Activated naive CD4-positive, alpha-beta T cell treated with anti-CD3 and anti-CD28 coated beads, Interleukin-2, amount 50 U/mL, for 16 hours (primary cell): Measurements from ENCODE around the gene NBPF9.
"Not testable (repeated sequence)": the region's sequence is repeated elsewhere in the genome, so short reads cannot be mapped to it uniquely, and the experiment has no call there.

Experiments
- DNase-seq: peaks from one replicate; pipeline ENCODE4 v3.0.0-alpha.2; 2020

NBPF9 gene, protein sequence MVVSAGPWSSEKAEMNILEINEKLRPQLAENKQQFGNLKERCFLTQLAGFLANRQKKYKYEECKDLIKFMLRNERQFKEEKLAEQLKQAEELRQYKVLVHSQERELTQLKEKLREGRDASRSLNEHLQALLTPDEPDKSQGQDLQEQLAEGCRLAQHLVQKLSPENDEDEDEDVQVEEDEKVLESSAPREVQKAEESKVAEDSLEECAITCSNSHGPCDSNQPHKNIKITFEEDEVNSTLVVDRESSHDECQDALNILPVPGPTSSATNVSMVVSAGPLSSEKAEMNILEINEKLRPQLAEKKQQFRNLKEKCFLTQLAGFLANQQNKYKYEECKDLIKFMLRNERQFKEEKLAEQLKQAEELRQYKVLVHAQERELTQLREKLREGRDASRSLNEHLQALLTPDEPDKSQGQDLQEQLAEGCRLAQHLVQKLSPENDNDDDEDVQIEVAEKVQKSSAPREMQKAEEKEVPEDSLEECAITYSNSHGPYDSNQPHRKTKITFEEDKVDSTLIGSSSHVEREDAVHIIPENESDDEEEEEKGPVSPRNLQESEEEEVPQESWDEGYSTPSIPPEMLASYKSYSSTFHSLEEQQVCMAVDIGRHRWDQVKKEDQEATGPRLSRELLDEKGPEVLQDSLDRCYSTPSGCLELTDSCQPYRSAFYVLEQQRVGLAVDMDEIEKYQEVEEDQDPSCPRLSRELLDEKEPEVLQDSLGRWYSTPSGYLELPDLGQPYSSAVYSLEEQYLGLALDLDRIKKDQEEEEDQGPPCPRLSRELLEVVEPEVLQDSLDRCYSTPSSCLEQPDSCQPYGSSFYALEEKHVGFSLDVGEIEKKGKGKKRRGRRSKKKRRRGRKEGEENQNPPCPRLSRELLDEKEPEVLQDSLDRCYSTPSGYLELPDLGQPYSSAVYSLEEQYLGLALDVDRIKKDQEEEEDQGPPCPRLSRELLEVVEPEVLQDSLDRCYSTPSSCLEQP (N-terminal part only)

DNA sequence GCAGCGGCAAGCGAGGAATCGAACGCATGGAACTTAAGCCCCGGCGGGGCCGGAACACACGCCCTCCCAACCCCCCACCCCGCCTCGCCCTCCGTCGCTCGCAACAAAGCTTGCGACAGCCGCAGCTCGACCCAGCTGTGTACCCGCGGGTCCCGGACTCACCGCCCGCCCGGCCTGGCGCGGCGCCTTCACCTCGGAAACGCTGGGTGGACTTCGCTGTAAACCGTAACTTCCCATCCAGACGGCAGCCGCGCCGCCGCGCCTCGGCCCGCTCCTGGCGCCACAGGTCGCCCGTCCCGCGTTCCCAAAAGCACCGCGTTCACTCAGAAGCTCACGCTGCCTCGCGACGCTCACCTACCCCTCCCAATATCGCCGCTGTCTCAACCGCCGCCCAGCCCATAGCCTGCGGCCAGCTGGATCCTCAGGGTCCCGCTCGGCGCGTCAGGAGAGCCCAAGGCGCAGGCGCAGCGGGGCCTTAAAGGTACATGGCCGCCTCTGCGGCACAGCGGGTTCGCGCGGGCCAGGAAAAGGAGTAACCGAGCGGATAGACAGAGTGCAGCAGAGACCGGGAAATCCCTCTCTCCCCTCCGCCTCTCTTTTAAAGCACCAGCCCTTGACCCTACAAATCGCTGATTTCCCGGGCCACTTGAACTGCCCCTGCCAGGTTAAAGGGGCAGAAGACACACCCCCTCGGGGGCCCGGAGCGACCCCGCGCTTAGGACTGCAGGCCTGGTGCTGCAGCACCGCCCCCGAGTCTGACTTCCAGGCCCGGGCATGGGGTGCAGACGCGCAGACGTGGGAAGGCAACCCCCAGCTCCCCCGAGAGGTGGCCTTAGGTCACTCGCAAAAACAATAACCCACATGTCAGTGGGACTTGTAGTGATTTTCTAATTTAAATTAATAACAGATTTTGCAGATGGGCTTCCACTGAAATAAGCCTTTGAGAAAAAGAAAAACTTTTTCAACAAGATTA, at the start of gene NBPF9:
TSS of gene NBPF9 (minus strand) at position 443 of the 973 bp plus-strand sequence. CDS start 21,412 bp downstream, outside the sequence.
- DNase-seq, result peak; percentile 57

DNA sequence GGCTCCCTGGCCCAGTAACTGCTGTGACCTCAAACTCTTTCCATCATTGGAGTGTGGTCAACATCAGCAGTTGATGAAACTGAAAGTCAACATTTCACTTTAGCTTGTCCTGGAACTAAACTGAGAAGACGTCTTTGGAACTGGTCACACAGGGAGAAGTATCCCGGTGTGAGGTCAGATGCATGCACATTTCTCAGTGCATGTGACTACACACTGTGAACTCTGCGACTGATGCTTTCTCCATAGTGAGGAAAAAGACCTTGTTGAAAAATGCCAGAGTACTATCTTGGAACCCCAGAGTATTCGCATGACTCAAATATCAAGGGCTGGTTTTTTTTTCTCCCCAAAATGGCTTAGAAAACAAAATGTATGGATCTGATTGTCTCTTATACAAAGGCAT, 46.6 kb upstream of the NBPF9 start:
- DNase-seq, result not testable (repeated sequence)

DNA sequence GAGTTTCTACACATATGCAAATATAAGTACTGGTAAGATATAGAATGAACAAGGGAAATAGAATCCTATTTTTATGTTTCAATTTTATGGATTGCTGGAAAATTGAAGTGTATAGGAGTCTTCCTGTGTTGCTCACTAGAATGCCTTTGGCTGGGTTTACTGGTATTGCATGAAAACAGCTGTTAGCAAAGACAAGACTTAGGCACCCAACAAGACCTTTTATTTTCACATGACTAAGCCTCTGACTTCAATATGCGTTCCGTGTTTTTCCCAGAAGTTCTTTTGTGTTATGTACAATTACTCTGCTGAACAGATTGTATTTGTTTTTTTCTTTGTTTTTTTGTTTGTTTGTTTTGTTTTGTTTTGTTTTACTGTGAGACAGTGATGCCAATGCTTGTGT, 34.2 kb upstream of the NBPF9 start:
- DNase-seq, result not testable (repeated sequence)

DNA sequence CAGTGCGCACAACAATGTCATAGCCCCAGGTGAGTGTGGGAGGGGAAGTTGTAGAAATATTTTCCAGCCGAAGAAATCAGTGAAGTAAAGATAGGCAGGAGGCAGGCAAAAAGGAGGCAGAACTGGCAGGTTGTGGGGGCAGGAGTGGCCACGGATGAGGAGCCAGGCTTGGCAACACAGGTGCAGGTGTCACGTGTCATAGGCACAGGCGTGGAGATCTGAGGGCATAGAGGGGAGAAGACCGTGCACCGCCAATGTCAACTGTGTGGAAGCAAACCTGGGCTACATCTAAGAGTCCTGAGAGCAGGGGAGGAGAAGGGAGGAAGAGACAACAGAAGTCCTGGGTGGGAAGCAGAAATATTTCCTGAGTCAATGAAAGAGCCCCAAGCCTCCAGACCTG, 27.6 kb upstream of the NBPF9 start:
- not testable (repeated sequence) for DNase-seq

DNA sequence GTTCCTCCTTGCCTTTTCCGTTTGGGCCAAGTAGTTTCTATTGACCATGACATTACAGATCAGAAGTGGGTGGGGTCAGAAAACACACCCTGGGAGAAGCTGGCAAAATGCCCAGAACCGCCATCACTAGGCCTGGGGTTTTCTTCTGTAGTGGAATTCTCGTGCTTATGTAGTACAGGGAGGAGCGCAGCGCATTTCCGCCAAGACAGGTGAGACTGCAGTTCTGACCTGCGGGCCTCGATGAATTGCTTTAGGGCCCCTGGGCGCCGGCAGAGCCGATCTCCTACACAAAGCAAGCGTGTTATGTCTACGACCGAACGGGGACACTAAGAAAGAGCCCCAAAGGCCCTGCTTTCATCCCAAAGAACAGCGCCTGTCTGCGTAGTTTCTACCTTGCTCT, 25.9 kb upstream of the NBPF9 start:
- not testable (repeated sequence) for DNase-seq

DNA sequence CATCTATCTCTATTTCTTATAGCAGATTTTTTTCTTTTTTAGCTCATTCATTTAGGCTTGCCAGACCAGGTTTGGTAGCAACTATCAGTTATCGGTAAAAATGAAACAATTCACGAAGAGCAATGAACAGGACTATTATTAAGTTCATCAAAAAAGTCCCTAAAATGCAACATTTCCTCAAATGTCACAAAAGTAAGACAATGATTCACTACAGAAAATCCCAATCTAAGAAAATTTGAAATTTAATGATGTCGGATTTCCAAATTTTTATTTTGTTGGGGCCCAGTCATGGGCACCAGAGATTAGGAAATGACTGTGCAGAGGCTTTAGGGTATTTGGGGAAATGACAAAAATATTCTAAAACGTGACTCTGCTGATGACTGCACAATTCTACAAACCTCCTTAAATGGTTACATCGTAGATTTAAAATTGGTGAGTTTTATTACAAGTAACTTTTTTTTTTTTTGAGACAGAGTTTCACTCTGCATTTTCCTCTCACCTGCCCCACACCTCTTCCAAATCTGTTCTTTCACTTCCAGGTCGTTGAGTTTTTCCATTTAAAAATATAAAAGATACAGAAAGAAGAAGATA, 23.3 kb upstream of the NBPF9 start:
- not testable (repeated sequence) for DNase-seq

DNA sequence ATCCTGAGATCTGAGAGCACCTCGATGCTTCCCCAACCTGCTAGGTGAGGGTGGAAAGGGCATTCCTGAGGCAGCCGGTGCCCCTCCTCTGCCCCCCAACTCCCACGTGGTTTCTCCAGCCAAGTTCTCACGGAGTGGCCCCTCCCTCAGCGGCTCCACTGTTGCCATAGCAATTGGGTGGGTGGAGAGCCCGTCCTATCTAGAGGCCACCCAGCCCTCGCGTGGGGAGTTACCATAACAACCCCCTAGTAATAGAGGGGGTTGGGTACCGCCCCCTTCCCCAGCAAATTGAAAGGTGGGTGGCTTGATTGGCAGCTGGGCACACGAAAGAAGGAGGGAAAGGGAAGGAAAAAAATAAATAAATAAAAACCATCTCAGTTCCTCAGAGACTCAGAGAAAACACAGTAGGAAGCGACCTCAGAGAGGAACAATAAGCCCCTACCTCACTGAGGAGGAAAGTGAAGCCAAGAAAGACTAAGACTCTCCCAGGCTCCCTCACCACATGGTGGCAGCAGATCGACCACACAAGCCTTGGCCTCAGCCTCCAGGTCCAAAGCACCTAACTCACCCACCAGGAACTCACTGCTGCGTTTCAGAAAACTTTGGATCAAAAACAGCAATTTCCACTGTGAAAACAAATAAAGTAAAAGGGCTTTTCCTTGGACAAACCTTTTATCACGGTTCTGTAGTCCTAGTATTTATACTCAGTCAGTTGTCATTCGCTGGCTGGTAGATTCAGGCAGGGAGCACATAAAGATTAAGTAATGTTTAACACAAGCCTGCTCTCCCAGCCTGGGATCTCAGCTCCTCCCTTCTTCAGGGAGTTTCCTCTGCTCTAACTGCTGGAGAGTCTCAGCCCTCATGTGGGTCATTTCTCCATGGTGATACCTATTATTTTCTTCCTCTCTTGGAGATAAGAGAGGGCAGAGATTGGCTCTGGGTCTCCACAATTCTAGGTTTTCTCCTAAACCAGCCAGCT, 20.9 kb upstream of the NBPF9 start:
- DNase-seq, result peak; percentile 12

DNA sequence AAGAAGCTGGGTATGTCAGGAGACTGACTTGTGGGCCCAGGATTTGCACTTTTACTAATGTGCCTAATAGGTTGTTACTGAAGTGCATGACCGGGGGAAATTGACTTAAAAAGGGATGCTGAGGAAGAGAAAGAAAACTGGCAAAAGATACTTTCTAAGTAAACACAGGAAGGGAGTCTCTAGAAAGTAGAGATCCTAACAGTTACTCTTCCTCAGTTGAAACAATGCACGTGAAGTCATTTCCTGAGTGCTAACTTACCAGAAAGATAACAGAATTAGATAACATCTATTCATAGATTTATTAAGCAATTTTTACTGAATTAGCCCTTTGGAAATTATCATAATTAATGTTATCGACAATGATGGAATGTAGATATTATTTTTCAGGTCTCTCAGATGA, 9.5 kb upstream of the NBPF9 start:
- DNase-seq, result not testable (repeated sequence)

DNA sequence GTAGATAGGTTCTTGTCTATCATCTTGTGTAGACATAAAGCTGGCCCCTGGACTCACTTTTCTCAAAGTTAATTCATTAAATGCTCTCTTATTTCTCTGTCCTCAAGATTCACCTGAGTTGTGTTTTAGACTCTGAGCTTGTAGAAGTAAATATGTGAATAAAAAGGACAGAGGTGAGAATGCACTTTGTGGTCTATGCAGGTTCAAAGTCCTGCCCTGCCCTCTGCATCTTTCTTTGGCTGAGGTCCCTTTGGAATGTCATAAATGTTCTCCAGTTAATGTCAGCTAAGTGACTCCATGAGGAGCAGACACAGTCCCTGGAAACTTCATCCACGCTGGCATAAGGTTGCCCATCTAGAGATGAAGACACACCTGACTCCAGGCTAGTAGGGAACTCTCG, 7.0 kb upstream of the NBPF9 start:
- DNase-seq, result not testable (repeated sequence)

DNA sequence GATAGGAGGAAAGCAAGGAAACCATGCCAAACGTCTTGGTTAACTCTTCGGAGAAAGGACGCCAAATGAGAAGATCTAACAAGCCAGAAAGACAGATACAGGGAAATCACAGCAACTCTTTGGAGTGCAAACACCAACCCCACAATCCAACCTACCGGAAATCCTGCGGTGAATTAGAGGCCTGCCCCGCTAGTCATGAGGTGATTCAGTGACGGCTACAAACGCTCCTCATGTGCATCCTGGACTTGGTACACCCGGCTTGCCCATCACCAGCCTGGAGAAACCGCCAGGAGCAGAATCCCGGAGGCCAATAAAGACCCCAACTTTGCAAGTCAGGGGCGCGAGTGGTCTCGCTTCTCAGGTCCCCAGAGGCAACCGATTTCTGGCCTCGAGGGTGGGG, 777 bp downstream of the NBPF9 start:
- peak; percentile 13 for DNase-seq

DNA sequence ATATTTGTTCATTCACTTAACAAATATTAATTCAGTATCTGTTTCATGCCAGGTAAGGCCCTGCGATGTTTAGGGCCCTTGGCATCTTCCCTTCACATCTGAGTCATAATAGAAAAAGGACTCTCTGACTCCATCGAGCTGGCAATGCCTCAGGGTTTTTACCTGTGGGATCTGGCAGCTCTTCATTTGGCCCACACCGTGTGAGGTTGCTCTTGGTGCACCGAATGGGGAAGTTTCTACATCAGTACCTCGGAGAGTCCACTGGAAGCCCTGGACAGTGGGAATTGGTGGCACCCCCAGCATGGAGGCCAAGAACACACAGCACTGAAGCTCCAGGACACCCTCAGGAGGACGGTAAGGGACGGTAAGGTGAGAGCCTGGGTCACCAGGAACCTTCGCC, 5.1 kb downstream of the NBPF9 start:
- DNase-seq, result not testable (repeated sequence)

DNA sequence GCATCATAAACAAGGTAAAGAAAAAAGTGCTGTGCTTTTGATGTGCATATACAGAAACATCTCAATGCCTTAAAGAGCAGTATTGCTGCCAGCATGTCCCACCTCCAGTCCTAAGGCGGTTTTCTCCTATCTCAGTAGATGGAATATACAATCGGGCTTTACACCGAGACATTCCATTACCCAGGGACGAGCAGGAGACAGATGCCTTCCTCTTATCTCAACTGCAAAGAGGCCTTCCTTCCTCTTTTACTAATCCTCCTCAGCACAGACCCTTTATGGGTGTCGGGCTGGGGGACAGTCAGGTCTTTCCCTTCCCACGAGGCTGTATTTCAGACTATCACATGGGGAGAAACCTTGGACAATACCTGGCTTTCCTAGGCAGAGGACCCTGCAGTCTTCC, 10.2 kb downstream of the NBPF9 start:
- DNase-seq, result not testable (repeated sequence)

DNA sequence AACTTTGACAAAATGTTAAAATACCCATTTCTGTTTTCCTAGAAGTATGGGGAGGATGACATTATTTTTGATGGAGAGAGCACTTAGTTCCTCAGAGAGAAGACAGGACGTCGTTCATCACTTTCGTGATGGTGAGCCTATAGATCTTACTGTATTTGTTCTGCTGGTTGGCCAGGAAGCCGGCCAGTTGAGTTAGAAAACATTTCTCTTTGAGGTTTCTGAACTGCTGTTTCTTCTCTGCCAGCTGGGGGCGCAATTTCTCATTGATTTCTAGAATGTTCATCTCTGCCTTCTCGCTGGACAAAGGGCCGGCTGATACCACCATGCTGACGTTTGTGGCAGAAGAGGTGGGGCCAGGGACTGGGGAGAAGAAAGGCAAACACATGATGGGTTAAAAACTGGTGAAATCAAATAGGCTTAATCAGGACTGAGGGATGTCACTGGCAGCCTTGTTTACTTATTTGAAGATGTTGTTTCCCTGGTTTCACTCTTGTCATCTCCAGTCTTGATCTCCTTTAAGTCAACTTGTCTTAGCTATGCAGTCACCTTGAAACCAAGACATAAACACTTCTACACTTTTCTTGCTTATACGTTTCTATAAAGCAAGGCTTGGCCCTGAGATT, 27.7 kb downstream of the NBPF9 start:
- DNase-seq, result not testable (repeated sequence)

DNA sequence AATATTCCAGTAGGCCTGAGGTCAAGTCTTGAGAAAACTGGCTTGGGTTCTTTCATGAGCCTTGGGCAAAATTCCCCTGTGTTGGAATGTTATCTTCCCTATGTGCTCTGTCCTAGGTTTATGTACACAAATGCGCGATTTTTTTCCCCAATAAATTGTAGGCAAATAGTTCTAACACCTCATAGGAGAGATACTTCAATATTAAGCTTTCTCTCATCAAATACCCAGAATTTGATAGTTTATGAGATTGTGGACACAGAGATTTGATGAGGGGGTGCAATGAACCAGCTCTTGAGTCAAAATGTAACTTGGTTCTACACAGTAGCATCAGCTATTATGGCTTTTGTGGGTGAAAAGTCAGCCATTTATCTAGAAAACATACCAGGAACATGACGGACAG, 38.7 kb downstream of the NBPF9 start:
- DNase-seq, result not testable (repeated sequence)

DNA sequence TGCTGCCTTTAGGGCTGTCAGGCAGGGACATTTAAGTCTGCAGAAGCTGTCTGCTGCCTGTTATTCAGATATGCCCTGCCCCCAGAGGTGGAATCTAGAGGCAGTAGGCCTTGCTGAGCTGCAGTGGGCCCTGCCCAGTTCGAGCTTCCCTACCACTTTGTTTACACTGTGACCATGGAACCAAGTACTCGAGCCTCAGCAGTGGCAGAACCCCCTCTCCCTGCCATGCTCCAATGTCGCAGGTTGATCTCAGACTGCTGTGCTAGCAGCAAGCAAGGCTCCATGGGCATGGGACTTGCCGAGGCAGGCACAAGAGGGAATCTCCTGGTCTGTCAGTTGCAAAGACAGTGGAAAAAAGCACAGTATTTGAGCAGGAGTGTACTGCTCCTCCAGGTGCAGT, 60.3 kb downstream of the NBPF9 start:
- DNase-seq, result not testable (repeated sequence)

DNA sequence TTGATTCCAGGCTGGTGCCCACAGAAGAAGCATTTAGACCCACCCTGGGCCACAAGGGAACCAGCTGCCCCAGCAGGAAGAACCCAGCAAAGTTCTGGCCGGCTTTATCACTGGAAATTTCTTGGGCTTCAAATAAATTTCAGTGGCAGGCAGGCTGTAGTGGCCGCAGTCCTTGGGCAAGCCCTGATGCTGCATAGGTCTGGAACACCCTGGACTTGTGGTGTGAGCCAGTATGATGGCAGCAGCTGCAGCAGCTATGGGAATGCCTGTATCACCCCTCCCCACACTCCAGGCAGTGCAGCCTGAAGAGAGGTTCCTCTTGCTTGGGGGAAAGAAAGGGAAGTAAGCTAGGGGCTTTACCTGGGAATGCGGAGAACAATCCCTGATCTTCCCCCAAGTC, 69.4 kb downstream of the NBPF9 start:
- not testable (repeated sequence) for DNase-seq

DNA sequence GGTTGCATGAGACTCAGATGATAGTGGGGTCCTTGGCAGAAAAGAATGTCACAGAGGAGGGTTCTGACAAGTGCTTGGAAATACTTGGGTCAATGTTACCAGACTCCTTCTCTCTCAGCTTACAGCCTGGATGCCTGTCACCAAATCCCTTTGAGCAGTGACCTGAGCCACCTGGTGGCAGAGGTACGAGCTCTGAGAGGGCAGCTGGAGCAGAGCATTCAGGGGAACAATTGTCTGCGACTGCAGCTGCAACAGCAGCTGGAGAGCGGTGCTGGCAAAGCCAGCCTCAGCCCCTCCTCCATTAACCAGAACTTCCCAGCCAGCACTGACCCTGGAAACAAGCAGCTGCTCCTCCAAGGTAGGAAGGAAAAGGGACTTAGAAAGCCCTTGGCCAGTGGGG, 79.0 kb downstream of the NBPF9 start:
- DNase-seq, result not testable (repeated sequence)

DNA sequence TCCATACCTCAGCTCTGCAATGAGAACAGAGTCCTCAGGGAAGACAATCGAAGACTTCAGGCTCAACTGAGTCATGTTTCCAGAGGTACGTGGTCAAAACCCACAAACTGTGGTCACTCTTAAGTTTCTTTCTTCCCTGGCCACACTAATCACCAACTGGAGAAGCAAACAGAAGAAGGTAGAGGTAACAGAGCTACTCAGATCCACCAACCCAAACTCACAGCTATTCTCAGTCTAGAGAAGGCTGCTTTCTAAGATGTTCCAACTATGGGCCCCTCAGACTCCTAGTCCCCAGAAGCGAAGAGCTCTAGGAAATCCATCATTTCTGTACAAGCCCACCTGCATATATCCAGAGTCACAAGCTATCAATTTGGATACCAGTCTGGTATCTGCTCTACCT, 84.8 kb downstream of the NBPF9 start:
- DNase-seq, result not testable (repeated sequence)

DNA sequence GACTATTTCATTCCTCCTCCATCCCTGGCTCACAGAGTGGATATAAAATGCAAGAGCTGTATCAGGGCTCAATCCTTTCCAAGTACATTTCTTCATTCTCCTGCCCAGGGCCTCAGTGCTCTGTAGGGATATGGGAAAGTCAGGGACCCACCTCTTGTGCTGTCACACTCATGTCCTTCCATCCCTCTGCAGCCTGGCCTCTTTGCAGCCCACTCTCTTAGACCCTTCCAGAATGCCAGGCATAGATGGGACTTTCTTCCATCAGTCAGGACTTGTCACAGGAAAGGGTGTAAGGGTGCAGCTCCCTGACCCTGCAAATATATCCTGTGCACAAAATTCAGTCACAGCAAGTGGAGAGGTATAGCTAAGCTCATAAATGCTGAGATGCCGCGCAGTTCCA, 86.7 kb downstream of the NBPF9 start:
- DNase-seq, result not testable (repeated sequence)

DNA sequence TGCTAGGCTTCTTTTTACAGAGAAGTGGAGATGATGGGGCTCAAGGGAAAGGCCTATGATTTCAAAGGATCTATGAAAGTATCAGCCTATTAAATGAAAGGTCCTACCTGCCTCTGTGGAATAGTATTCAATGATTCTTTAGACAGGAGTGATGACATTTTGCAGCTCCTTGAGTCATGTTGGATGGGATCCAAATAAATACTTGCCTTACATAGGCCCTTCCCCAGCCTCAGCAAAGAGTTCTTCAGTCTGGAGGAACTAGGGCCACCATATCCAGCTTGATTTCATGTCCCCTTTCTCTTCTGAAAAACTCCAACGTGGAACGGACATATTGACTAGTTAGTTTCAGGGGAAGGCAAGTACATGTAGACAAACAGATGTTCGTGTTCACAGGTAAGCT, 87.8 kb downstream of the NBPF9 start:
- not testable (repeated sequence) for DNase-seq
